Measurements from ENCODE around the gene AJUBA.

DNA sequence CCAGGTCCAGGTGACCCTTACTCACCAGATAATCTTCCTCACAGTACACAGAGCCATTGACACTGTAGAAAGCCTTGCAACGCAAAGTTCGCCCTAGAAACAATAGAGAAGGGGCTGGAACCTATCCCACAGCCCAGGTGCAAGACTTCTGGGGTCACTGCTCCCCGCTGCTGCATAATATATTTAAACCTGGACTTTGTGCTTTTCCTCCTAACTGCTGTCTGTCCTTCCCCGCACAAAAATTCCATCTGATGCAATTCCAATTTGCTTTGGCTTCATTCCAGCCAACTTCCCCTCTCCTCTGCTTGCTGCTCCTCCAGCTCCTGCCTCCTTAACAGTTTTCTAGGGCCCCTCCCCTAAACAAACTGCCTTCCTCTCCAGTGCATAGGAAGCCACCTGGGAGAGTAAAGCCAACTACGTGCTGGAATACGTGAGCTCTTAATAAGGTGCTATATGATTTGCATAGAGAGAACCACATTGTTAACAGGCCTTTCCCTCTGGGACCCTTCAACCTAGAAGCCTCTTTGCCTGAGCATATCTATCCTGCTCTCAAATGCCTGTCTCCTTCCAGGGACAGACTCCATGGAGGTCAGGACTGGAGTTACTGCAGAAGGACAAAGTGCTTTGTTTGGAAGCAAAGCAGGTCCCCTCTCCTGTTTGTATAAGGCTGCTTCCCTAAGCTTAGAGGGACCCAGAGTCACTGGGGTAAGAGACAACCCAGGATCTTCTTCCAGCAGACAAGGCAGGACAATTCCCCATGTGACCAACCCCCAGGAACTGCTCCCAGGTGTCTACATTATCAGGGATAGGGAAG, 5.5 kb downstream of the AJUBA start:
- TF ChIP-seq, protein P1, sequence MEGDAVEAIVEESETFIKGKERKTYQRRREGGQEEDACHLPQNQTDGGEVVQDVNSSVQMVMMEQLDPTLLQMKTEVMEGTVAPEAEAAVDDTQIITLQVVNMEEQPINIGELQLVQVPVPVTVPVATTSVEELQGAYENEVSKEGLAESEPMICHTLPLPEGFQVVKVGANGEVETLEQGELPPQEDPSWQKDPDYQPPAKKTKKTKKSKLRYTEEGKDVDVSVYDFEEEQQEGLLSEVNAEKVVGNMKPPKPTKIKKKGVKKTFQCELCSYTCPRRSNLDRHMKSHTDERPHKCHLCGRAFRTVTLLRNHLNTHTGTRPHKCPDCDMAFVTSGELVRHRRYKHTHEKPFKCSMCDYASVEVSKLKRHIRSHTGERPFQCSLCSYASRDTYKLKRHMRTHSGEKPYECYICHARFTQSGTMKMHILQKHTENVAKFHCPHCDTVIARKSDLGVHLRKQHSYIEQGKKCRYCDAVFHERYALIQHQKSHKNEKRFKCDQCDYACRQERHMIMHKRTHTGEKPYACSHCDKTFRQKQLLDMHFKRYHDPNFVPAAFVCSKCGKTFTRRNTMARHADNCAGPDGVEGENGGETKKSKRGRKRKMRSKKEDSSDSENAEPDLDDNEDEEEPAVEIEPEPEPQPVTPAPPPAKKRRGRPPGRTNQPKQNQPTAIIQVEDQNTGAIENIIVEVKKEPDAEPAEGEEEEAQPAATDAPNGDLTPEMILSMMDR (IDR thresholded peaks at IDR 0.05; ENCODE audit: insufficient read depth, low read depth, low read length) = no peak
- no peak for TF ChIP-seq EZH2 (IDR thresholded peaks at IDR 0.05; ENCODE audit: insufficient read depth, low read length)
